ENCODE measurements around the gene RASSF5. TPM values are rescaled to one million over a fixed set of nuclear protein-coding genes. Genes with fewer than 3 reads are reported as not detected.

The RASSF5 gene
- total and polyA plus RNA-seq, 12 donors = 0.90 to 26.0 (median 6.4) TPM

DNA sequence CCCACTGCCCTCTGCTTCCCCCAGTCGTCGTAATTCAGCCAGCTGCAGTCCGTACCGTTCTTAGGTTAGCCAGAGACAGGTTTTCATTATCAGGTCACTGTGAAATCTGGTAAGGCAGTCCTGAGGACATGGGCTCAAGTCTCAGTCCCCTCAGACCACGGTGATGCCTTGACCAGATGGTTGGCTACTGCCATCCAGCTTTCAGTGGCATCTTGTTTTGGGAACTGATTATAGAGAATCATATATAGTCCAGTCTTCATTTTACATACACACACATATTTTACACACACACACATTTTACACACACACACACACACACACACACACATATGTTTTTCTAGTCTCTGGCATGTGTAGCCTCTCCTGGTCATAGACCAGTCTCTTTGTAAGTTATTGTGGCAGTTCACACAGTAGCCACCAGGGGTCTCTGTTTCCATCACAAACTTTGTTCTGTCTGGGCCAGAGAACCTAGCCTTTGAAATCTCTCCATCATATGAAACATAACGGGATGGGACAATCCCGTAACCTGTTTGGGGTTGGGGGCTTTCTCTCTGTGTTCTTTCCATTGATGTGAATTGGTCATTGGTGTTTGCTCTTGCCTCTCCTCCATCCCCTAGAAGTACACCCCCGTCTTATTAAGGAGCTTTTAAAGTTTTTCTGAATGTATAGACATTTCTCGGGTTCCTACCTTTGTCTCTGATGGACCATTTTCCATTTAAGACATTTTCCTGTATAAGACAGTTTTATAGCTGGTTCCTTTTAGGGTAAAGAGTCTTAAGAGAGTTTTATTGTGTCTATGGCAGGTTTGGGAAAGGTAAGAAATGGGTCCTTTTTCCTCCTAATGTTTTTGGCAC, 45.5 kb upstream of the RASSF5 start:
- WGBS, 2 donors = 62 to 68% methylated on average over 9 of the region's 9 CpGs
- peak in 1 of 2 donors; percentile 81 for DNase-seq
- ATAC-seq = peak; percentile 51 to 87 (median 70)
- intact Hi-C loops (cut with DNase I) = no loop called here
- Histone ChIP-seq H3K36me3 (peaks cover 0 to 40% (median 4%) of the 10 kb centered on the region in 9 donors), H3K9me3 (no peaks in the 10 kb centered on the region), H3K27ac (peak overlapping the region in 9 of 10 donors; percentile 28 to 86 (median 74)), H3K4me3 (no peak overlapping the region), H3K4me1 (peaks cover 1 to 54% (median 33%) of the 10 kb centered on the region in 9 donors), H3K27me3 (peaks cover 0 to 6% (median 0%) of the 10 kb centered on the region in 7 donors)
- TF ChIP-seq, protein P1, sequence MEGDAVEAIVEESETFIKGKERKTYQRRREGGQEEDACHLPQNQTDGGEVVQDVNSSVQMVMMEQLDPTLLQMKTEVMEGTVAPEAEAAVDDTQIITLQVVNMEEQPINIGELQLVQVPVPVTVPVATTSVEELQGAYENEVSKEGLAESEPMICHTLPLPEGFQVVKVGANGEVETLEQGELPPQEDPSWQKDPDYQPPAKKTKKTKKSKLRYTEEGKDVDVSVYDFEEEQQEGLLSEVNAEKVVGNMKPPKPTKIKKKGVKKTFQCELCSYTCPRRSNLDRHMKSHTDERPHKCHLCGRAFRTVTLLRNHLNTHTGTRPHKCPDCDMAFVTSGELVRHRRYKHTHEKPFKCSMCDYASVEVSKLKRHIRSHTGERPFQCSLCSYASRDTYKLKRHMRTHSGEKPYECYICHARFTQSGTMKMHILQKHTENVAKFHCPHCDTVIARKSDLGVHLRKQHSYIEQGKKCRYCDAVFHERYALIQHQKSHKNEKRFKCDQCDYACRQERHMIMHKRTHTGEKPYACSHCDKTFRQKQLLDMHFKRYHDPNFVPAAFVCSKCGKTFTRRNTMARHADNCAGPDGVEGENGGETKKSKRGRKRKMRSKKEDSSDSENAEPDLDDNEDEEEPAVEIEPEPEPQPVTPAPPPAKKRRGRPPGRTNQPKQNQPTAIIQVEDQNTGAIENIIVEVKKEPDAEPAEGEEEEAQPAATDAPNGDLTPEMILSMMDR (IDR thresholded peaks at IDR 0.05) = peak; percentile 69 to 84 (median 81)

DNA sequence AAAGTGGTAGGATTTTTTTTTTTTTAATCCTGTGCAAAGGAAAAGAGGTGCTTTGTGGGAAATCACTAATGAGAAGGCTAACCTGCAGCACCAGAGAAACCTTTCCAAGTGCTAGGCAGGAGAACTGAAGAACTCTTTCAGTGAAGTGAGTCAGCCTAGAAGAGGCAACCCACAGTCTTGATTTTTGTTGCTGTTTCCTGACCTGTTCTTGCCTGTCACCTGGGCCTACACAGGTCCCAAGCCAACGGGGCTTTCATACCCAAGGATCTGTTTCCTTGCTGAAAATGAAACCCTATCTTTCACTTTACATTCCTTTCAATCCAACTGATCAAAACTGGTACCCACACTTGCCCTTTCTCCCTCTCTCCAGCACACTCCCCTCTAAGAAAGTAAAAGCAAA, 44.2 kb upstream of the RASSF5 start:
- peaks cover 0 to 36% (median 4%) of the 10 kb centered on the region in 9 donors for H3K36me3 ChIP-seq
- WGBS, 2 donors = 87 to 93% methylated on average over 1 of the region's 1 CpG

DNA sequence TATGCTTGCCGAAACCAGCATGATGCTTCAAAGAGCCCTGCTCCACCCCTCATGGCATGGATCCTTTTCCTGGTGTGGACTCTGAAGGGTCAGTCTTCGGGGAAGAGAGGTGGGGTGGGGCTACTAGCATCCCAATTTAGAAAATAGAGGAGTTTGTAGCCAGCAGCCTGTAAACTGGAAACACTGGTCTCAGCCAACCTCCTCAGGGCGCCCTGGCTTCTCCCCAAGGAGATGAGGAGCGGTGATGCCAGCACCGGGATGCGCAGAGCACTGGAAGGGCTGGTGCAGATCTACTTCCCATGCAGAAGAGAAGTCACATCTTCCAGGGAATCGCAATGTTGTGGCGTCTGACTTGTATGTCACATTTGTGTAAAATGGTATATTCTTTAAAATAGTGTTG, 43.4 kb upstream of the RASSF5 start:
- no peak overlapping the region for H3K4me3 ChIP-seq
- TF ChIP-seq, protein P1 (IDR thresholded peaks at IDR 0.05) = no peak
- H3K4me1 ChIP-seq = peaks cover 0 to 55% (median 24%) of the 10 kb centered on the region in 9 donors
- ATAC-seq = no peak
- no peak for DNase-seq
- intact Hi-C loops (cut with DNase I) = no loop called here
- H3K9me3 ChIP-seq = no peaks in the 10 kb centered on the region
- H3K27me3 ChIP-seq = peaks cover 0 to 25% (median 0%) of the 10 kb centered on the region in 7 donors
- H3K27ac ChIP-seq = no peak overlapping the region
- peaks cover 0 to 28% (median under 1%) of the 10 kb centered on the region in 9 donors for H3K36me3 ChIP-seq
- 92% methylated on average over 8 of the region's 8 CpGs for WGBS, 2 donors

More for the DNA sequence above, 44.2 kb upstream of the RASSF5 start:
- no peaks in the 10 kb centered on the region for H3K9me3 ChIP-seq
- H3K27ac ChIP-seq = no peak overlapping the region
- ATAC-seq (no peak), DNase-seq (no peak)
- peaks cover 0 to 17% (median 0%) of the 10 kb centered on the region in 7 donors for H3K27me3 ChIP-seq
- intact Hi-C loops (cut with DNase I) = no loop called here
- H3K4me3 ChIP-seq = no peak overlapping the region
- TF ChIP-seq, protein P1 (IDR thresholded peaks at IDR 0.05) = no peak
- peaks cover 0 to 51% (median 23%) of the 10 kb centered on the region in 9 donors for H3K4me1 ChIP-seq

DNA sequence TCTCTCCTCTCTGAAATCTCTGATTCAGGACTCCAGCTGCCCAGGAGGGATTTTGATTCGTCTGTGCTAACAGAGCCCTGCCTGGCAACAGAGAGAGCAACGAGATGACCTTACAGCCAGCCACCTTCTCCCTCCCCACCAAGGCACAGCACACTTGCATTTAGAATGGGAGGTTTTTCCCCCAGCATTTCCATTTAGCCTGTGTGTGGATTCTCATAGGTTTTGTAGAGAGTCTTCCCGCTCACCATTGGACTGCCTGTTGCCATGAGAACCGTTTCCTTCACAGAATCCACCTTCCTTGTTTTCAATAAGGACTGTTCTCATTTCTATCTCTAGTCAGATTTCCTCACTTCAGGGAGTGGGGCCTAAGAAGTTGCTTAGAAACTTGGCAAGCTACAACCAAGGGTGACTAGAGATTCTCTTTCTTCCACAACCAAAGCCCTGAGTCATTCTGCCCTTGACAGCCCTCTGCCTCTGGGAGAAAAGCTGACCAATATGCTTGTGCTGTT, 42.8 kb upstream of the RASSF5 start:
- Histone ChIP-seq H3K27ac (peak overlapping the region in 1 of 10 donors; percentile 40), H3K27me3 (peaks cover 0 to 27% (median 0%) of the 10 kb centered on the region in 7 donors), H3K4me1 (peaks cover 0 to 60% (median 26%) of the 10 kb centered on the region in 9 donors), H3K9me3 (no peaks in the 10 kb centered on the region), H3K36me3 (peaks cover 0 to 22% (median 0%) of the 10 kb centered on the region in 9 donors), H3K4me3 (no peak overlapping the region)
- TF ChIP-seq, protein P1 (IDR thresholded peaks at IDR 0.05) = no peak
- ATAC-seq (peak in 3 of 8 donors; percentile 11 to 54 (median 26)), DNase-seq (no peak)
- WGBS, 2 donors = 66 to 73% methylated on average over 4 of the region's 4 CpGs
- intact Hi-C loops (cut with DNase I) = no loop called here

Data from heart right ventricle (tissue), 16 donors.